Thymus (tissue), 11 donors: ENCODE results near the gene USP20. TPM values are rescaled to one million over a fixed set of nuclear protein-coding genes. Genes with fewer than 3 reads are reported as not detected.

Experiments
- DNase-seq, 9 donors: peaks; one replicate each; pipeline ENCODE4 v3.0.0-alpha.2; 2013; ENCODE audit warnings: low spot score in 9 of 9, low read depth in 6 of 9, missing footprints in 1 of 9
- H3K27ac ChIP-seq, 2 donors: one replicate each; pipeline ENCODE4 v1.5.1; 2013; ENCODE audit warnings: control low read depth in 1 of 2, low read depth in 1 of 2, low read length in 1 of 2, mild to moderate bottlenecking in 1 of 2, moderate library complexity in 1 of 2
- H3K27me3 ChIP-seq, 2 donors: one replicate each; pipeline ENCODE4 v1.5.1; 2013; ENCODE audit warnings: low read length in 1 of 2; ENCODE audit not compliant: control insufficient read depth in 2 of 2, insufficient read depth in 1 of 2
- H3K36me3 ChIP-seq, 2 donors: one replicate each; pipeline ENCODE4 v1.5.1; 2013; ENCODE audit warnings: low read length in 1 of 2, mild to moderate bottlenecking in 1 of 2, moderate library complexity in 1 of 2; ENCODE audit not compliant: control insufficient read depth in 2 of 2, insufficient read depth in 2 of 2
- H3K4me1 ChIP-seq, 2 donors: one replicate each; pipeline ENCODE4 v1.5.1; 2013; ENCODE audit warnings: low read length in 2 of 2; ENCODE audit not compliant: control insufficient read depth in 2 of 2, insufficient read depth in 2 of 2
- H3K4me3 ChIP-seq, 2 donors: one replicate each; pipeline ENCODE4 v1.5.1; 2013; ENCODE audit warnings: low read length in 2 of 2, control low read depth in 1 of 2, mild to moderate bottlenecking in 1 of 2
- H3K9me3 ChIP-seq, 2 donors: one replicate each; pipeline ENCODE4 v1.5.1; 2013; ENCODE audit warnings: low read length in 1 of 2, mild to moderate bottlenecking in 1 of 2; ENCODE audit not compliant: control insufficient read depth in 2 of 2, insufficient read depth in 1 of 2
- WGBS: extraction: QIAGEN DNeasy Blood & Tissue Kit; methylation state at CpG from one replicate; pipeline ENCODE4 v1.1.7; 2013; 5-methylcytosine and 5-hydroxymethylcytosine counted together
- polyA plus RNA-seq: library from polyadenylated mRNA; stranded (reverse); fragments of 200-250 nt; gene quantifications from one replicate; pipeline ENCODE4 v1.2.3, GENCODE V29; 2013
- total RNA-seq: library from RNA; stranded (reverse); fragments of 120-200 nt; gene quantifications from one replicate; pipeline ENCODE4 v1.2.4, GENCODE V29; 2013
- donor health status: healthy.

Gene USP20
- total and polyA plus RNA-seq, 2 donors, result 30.4 to 175 TPM

GRCh38 chr9:129841071-129841470, 5.8 kb downstream of the USP20 start:
- peaks cover 0 to 5% of the 10 kb centered on the region in 2 donors for H3K9me3 ChIP-seq
- WGBS, result 93% methylated on average over 4 of the region's 4 CpGs
- no peak overlapping the region for H3K27ac ChIP-seq
- peaks cover 32 to 66% of the 10 kb centered on the region in 2 donors for H3K4me1 ChIP-seq
- no peak for DNase-seq
- no peaks in the 10 kb centered on the region for H3K27me3 ChIP-seq
- peaks cover 7 to 37% of the 10 kb centered on the region in 2 donors for H3K36me3 ChIP-seq
- no peak overlapping the region for H3K4me3 ChIP-seq

GRCh38 chr9:129845373-129845772, 10.1 kb downstream of the USP20 start:
- no peaks in the 10 kb centered on the region for H3K27me3 ChIP-seq
- peak overlapping the region in 1 of 2 donors; percentile 78 for H3K27ac ChIP-seq
- peaks cover 15 to 35% of the 10 kb centered on the region in 2 donors for H3K36me3 ChIP-seq
- H3K9me3 ChIP-seq, result no peaks in the 10 kb centered on the region
- DNase-seq, result no peak
- no peak overlapping the region for H3K4me3 ChIP-seq
- WGBS, result 59% methylated on average over 2 of the region's 2 CpGs
- H3K4me1 ChIP-seq, result peaks cover 5 to 43% of the 10 kb centered on the region in 2 donors

- H3K4me1 ChIP-seq, result peaks cover 19 to 61% of the 10 kb centered on the region in 2 donors
- no peak overlapping the region for H3K27ac ChIP-seq
- peaks cover 23 to 44% of the 10 kb centered on the region in 2 donors for H3K36me3 ChIP-seq
- 91% methylated on average over 4 of the region's 4 CpGs for WGBS
- H3K27me3 ChIP-seq, result no peaks in the 10 kb centered on the region
- DNase-seq, result no peak
- no peak overlapping the region for H3K4me3 ChIP-seq
- H3K9me3 ChIP-seq, result no peaks in the 10 kb centered on the region
Observed at GRCh38 chr9:129848712-129849441, 13.6 kb downstream of the USP20 start.

DNA sequence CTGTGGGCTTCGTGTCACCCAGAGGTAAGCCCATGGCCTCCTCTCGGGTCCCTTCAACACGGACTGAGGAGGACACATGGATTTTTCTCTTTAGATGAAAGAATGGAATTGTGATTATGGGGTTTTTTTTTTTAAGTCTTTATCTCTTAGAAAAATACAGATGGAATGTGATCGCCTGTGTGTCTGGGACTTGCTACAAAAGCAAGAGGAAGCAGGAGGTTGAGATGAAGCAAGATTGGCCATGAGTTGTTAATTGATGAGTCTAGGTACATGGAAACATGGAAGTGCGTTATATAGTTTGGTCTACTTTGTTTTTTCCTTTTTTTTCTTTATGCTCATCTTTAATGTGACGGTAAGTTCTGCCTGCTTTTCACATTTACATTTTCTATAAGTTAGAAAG, 14.6 kb downstream of the USP20 start:
- H3K9me3 ChIP-seq, result no peaks in the 10 kb centered on the region
- no peaks in the 10 kb centered on the region for H3K27me3 ChIP-seq
- H3K27ac ChIP-seq, result peak overlapping the region in 1 of 2 donors; percentile 19
- H3K36me3 ChIP-seq, result peaks cover 23 to 44% of the 10 kb centered on the region in 2 donors
- no peak overlapping the region for H3K4me3 ChIP-seq
- DNase-seq, result no peak
- 90% methylated on average over 6 of the region's 6 CpGs for WGBS
- peaks cover 25 to 68% of the 10 kb centered on the region in 2 donors for H3K4me1 ChIP-seq

DNA sequence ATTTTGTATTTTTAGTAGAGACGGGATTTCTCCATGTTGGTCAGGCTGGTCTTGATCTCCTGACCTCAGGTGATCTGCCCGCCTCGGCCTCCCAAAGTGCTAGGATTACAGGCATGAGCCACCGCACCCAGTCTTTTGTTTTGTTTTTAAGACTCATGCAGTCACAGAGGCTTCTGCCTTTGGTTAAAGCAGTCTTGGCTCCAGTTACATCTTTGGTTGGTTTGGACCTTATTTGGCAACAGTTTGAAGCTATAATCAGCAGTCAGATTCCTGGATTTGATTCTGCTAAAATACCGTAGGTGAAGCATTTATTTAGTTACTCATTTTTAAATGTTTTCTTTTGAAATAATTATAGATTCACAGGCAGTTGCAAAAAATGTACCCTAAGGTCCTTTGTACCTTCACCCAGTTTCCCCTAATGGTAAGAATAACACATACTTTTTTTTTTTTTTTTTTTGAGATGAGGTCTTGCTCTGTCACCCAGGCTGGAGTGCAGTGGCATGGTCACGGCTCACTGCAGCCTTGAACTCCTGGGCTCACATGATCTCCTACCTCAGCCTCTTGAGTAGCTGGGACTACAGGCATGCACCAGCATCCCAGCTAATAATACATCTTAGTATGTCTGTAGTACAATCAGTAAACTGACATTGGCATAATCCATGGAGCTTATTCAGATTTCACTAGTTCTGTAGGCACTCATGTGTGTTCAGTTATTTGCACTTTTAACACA, 15.7 kb downstream of the USP20 start:
- Histone ChIP-seq H3K27ac (peak overlapping the region in 1 of 2 donors; percentile 82), H3K4me1 (peaks cover 32 to 73% of the 10 kb centered on the region in 2 donors), H3K4me3 (no peak overlapping the region), H3K36me3 (peaks cover 23 to 53% of the 10 kb centered on the region in 2 donors), H3K27me3 (no peaks in the 10 kb centered on the region), H3K9me3 (no peaks in the 10 kb centered on the region)
- DNase-seq, result no peak
- 93% methylated on average over 6 of the region's 6 CpGs for WGBS

DNA sequence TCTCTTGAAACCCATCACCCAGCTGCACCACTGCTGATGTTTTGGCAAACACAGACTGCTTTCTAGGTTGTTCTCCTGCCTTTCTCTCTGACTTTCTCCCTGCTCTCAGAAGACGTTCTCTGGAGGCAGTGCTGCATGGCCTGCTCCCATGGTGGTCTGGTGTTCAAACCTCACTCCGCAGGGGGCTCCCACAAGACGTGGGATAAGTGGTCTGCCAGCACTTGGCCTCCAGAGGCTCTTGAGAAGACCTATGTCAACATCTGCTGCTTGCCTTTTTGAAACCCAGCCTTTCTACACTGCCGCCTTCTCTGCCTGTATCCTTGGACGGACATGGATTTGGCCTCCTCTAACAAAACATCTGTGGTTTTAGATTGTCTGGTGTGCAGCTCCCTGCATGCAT, 16.6 kb downstream of the USP20 start:
- Histone ChIP-seq H3K9me3 (no peaks in the 10 kb centered on the region), H3K4me3 (no peak overlapping the region), H3K36me3 (peaks cover 30 to 61% of the 10 kb centered on the region in 2 donors), H3K4me1 (peaks cover 39 to 81% of the 10 kb centered on the region in 2 donors), H3K27ac (peak overlapping the region; percentile 59 to 82), H3K27me3 (no peaks in the 10 kb centered on the region)
- 77% methylated on average over 5 of the region's 5 CpGs for WGBS
- no peak for DNase-seq

- H3K27ac ChIP-seq, result peak overlapping the region; percentile 38 to 82
- peaks cover 37 to 68% of the 10 kb centered on the region in 2 donors for H3K36me3 ChIP-seq
- H3K27me3 ChIP-seq, result no peaks in the 10 kb centered on the region
- peaks cover 39 to 84% of the 10 kb centered on the region in 2 donors for H3K4me1 ChIP-seq
- 81% methylated on average over 5 of the region's 5 CpGs for WGBS
- no peak for DNase-seq
- no peaks in the 10 kb centered on the region for H3K9me3 ChIP-seq
- H3K4me3 ChIP-seq, result no peak overlapping the region
Observed at GRCh38 chr9:129852579-129852978, 17.3 kb downstream of the USP20 start.

DNA sequence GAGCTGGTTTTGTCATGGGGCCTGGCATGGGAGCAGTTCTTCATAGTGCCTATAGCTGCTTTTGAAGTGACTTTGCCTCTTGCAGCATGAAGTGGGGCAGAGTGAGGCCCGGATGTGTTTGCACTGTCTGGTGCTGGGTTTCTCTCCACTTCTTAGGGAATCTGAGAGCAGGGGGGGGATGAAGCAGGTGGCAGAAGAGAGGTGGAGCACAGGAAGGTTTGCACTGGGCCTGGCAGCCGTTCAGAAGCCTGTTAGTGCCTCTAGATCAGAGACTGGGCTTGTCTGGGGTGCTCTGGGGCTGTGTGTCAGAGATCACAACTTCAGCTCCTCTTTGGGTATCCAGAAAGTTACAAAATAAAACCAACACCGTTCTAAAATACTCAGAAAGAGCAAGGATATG, 18.4 kb downstream of the USP20 start:
- no peaks in the 10 kb centered on the region for H3K27me3 ChIP-seq
- no peak overlapping the region for H3K4me3 ChIP-seq
- H3K9me3 ChIP-seq, result no peaks in the 10 kb centered on the region
- peak in 5 of 9 donors; percentile 61 to 84 (median 70) for DNase-seq
- H3K4me1 ChIP-seq, result peaks cover 39 to 86% of the 10 kb centered on the region in 2 donors
- peaks cover 47 to 74% of the 10 kb centered on the region in 2 donors for H3K36me3 ChIP-seq
- 36% methylated on average over 3 of the region's 3 CpGs for WGBS
- H3K27ac ChIP-seq, result peak overlapping the region in 1 of 2 donors; percentile 82

- Histone ChIP-seq H3K27me3 (no peaks in the 10 kb centered on the region), H3K4me1 (peaks cover 37 to 90% of the 10 kb centered on the region in 2 donors), H3K27ac (peak overlapping the region; percentile 81 to 82), H3K4me3 (no peak overlapping the region), H3K9me3 (no peaks in the 10 kb centered on the region), H3K36me3 (peaks cover 53 to 81% of the 10 kb centered on the region in 2 donors)
- peak in 6 of 9 donors; percentile 53 to 90 (median 74) for DNase-seq
- WGBS, result 22% methylated on average over 4 of the region's 4 CpGs
Observed at GRCh38 chr9:129854588-129855110, 19.4 kb downstream of the USP20 start.
